ENCODE results near the gene MGST3. TPM values are rescaled to one million over a fixed set of nuclear protein-coding genes. Genes with fewer than 3 reads are reported as not detected.

MGST3 gene
- polyA plus RNA-seq, 1 donor (not counting 4 experiments of a cell fraction or from before 2014, with no cell fraction given), result 319 TPM

GRCh38 chr1:165668184-165668583 is 37.1 kb downstream of the MGST3 start:
- Histone ChIP-seq H3K4me3 (ENCODE audit: control insufficient read depth in 2 of 3, extremely low read depth in 1 of 3, insufficient read depth in 2 of 3, low read depth in 1 of 3, low read length in 3 of 3) (no peak overlapping the region), H3K9me3 (ENCODE audit: control insufficient read depth, low read depth, low read length) (no peaks in the 10 kb centered on the region), H3K4me2 (ENCODE audit: control insufficient read depth, extremely low read depth, insufficient read depth, low read depth, low read length) (no peak overlapping the region), H3K36me3 (ENCODE audit: control insufficient read depth in 2 of 2, extremely low read depth in 1 of 2, insufficient read depth in 2 of 2, low read length in 2 of 2) (peaks cover 17 to 24% of the 10 kb centered on the region in 2 experiments), H3K4me1 (ENCODE audit: control insufficient read depth, extremely low read depth, insufficient read depth, low read length) (no peaks in the 10 kb centered on the region), H3K79me2 (ENCODE audit: control insufficient read depth, insufficient read depth, low read length) (no peaks in the 10 kb centered on the region), H3K27ac (ENCODE audit: control insufficient read depth, insufficient read depth, low read length) (no peak overlapping the region), H3K27me3 (ENCODE audit: control insufficient read depth, extremely low read depth, insufficient read depth, low read length) (no peaks in the 10 kb centered on the region), H4K20me1 (ENCODE audit: control insufficient read depth, extremely low read depth, insufficient read depth, low read length) (no peaks in the 10 kb centered on the region), H3K9ac (ENCODE audit: control insufficient read depth, extremely low read depth, insufficient read depth, low read length) (no peak overlapping the region), H3K9me1 (ENCODE audit: control insufficient read depth, extremely low read depth, insufficient read depth, low read length) (no peaks in the 10 kb centered on the region), H2AFZ (ENCODE audit: control insufficient read depth, low read length) (no peak overlapping the region)
- DNase-seq (ENCODE audit: low read depth, low spot score) (no peak), FAIRE-seq (no peak)
- TF ChIP-seq CTCF (optimal IDR thresholded peaks at IDR 0.05 in 1 of 3, IDR thresholded peaks at IDR 0.05 in 1 of 3, conservative IDR thresholded peaks at IDR 0.05 in 1 of 3; ENCODE audit: extremely low read depth in 1 of 3, insufficient read depth in 2 of 3, low read length in 3 of 3) (no peak), EZH2 (IDR thresholded peaks at IDR 0.05; ENCODE audit: low read length) (no peak)
- dilution Hi-C loops (cut with MboI; ENCODE audit: extremely low pct_ligation_motif_present, low sequenced_read_pairs), result no loop called here

GRCh38 chr1:165671526-165671925 is 40.5 kb downstream of the MGST3 start:
- DNase-seq (ENCODE audit: low read depth, low spot score) (no peak), FAIRE-seq (no peak)

More at GRCh38 chr1:165671526-165671925, 40.5 kb downstream of the MGST3 start:
- no peak overlapping the region for H3K9ac ChIP-seq (ENCODE audit: control insufficient read depth, extremely low read depth, insufficient read depth, low read length)
- no peaks in the 10 kb centered on the region for H3K79me2 ChIP-seq (ENCODE audit: control insufficient read depth, insufficient read depth, low read length)
- TF ChIP-seq EZH2 (IDR thresholded peaks at IDR 0.05; ENCODE audit: low read length) (no peak), CTCF (optimal IDR thresholded peaks at IDR 0.05 in 1 of 3, IDR thresholded peaks at IDR 0.05 in 1 of 3, conservative IDR thresholded peaks at IDR 0.05 in 1 of 3; ENCODE audit: extremely low read depth in 1 of 3, insufficient read depth in 2 of 3, low read length in 3 of 3) (no peak)
- no peak overlapping the region for H3K4me2 ChIP-seq (ENCODE audit: control insufficient read depth, extremely low read depth, insufficient read depth, low read depth, low read length)
- H3K27ac ChIP-seq (ENCODE audit: control insufficient read depth, insufficient read depth, low read length), result no peak overlapping the region
- H3K27me3 ChIP-seq (ENCODE audit: control insufficient read depth, extremely low read depth, insufficient read depth, low read length), result no peaks in the 10 kb centered on the region
- no peaks in the 10 kb centered on the region for H4K20me1 ChIP-seq (ENCODE audit: control insufficient read depth, extremely low read depth, insufficient read depth, low read length)
- H3K9me1 ChIP-seq (ENCODE audit: control insufficient read depth, extremely low read depth, insufficient read depth, low read length), result no peaks in the 10 kb centered on the region
- dilution Hi-C loops (cut with MboI; ENCODE audit: extremely low pct_ligation_motif_present, low sequenced_read_pairs), result no loop called here
- H3K36me3 ChIP-seq (ENCODE audit: control insufficient read depth in 2 of 2, extremely low read depth in 1 of 2, insufficient read depth in 2 of 2, low read length in 2 of 2), result peaks cover 5 to 11% of the 10 kb centered on the region in 2 experiments
- H2AFZ ChIP-seq (ENCODE audit: control insufficient read depth, low read length), result no peak overlapping the region
- H3K4me1 ChIP-seq (ENCODE audit: control insufficient read depth, extremely low read depth, insufficient read depth, low read length), result no peaks in the 10 kb centered on the region
- no peak overlapping the region for H3K4me3 ChIP-seq (ENCODE audit: control insufficient read depth in 2 of 3, extremely low read depth in 1 of 3, insufficient read depth in 2 of 3, low read depth in 1 of 3, low read length in 3 of 3)
- no peaks in the 10 kb centered on the region for H3K9me3 ChIP-seq (ENCODE audit: control insufficient read depth, low read depth, low read length)

All from keratinocyte (primary cell).